Heart left ventricle (tissue), 16 donors: Measurements from ENCODE around the gene SLC2A14. TPM values are rescaled to one million over a fixed set of nuclear protein-coding genes. Genes with fewer than 3 reads are reported as not detected.
A peak's percentile ranks its signal among the peaks of the same experiment; 100 is the strongest.
"Not testable (repeated sequence)": the region's sequence is repeated elsewhere in the genome, so short reads cannot be mapped to it uniquely, and the experiment has no call there.

ENCODE experiments used
- ATAC-seq, 4 donors: fragments of 200-7000 bp; cut with Tn5 transposase; one replicate each; pipeline ENCODE4 v1.9.1; 2020 to 2022; ENCODE audit warnings: moderate library complexity in 4 of 4, mild to moderate bottlenecking in 3 of 4, moderate number of reproducible peaks in 1 of 4
- DNase-seq, 5 donors: peaks; one replicate each; pipeline ENCODE4 v3.0.0-alpha.2; 2020
- H3K27ac ChIP-seq, 12 donors: fragments of 200-600 bp; sonication (generic) in 4 of 12; one replicate each; pipeline versions ENCODE4 v1.5.0 to v1.8.0; 2016 to 2022; ENCODE audit warnings: mild to moderate bottlenecking in 2 of 12
- H3K27me3 ChIP-seq, 9 donors: fragments of 200-600 bp; sonication (generic) in 2 of 9; one replicate each; pipeline versions ENCODE4 v1.5.1 to v1.8.0; 2016 to 2022; ENCODE audit warnings: mild to moderate bottlenecking in 3 of 9
- H3K36me3 ChIP-seq, 9 donors: fragments of 200-600 bp; sonication (generic) in 2 of 9; one replicate each; pipeline versions ENCODE4 v1.5.0 to v1.8.0; 2018 to 2022; ENCODE audit warnings: mild to moderate bottlenecking in 2 of 9
- H3K4me1 ChIP-seq, 12 donors: fragments of 200-600 bp; sonication (generic) in 4 of 12; one replicate each; pipeline versions ENCODE4 v1.5.0 to v1.8.0; 2016 to 2022; ENCODE audit warnings: mild to moderate bottlenecking in 3 of 12
- H3K4me3 ChIP-seq, 12 donors: fragments of 200-600 bp; sonication (generic) in 4 of 12; one replicate each; pipeline versions ENCODE4 v1.5.0 to v1.8.0; 2017 to 2022; ENCODE audit warnings: mild to moderate bottlenecking in 9 of 12, moderate library complexity in 4 of 12
- H3K9me3 ChIP-seq, 12 donors: fragments of 200-600 bp; sonication (generic) in 4 of 12; one replicate each; pipeline versions ENCODE4 v1.5.0 to v1.8.0; 2016 to 2022; ENCODE audit warnings: mild to moderate bottlenecking in 1 of 12
- CTCF ChIP-seq, 12 donors: fragments of 200-600 bp; sonication (generic) in 4 of 12; IDR thresholded peaks; one replicate each; pipeline versions ENCODE4 v1.5.0 to v1.8.0; 2018 to 2022; ENCODE audit warnings: antibody characterized with exemption in 12 of 12, mild to moderate bottlenecking in 5 of 12
- POLR2A ChIP-seq, 2 donors: fragments of 450-650 bp; IDR thresholded peaks; one replicate each; pipeline ENCODE4 v1.6.1; 2017; ENCODE audit warnings: antibody characterized with exemption in 2 of 2, mild to moderate bottlenecking in 2 of 2, moderate library complexity in 2 of 2
- WGBS, 4 donors: extraction: QIAGEN DNeasy Blood & Tissue Kit in 2 of 4; methylation state at CpG; one replicate each; pipeline versions ENCODE4 v1.1.5 to v1.1.7; 2013 to 2018; 5-methylcytosine and 5-hydroxymethylcytosine counted together
- intact Hi-C, 10 donors: fragments of 100-400 bp; cut with DNase I; formaldehyde crosslinking; loops; one replicate each; pipeline versions ENCODE4 v1.11.1 to v1.14.2; 2022
- polyA plus RNA-seq, 2 donors: library from polyadenylated mRNA; stranded (reverse); fragments of 200-250 nt; gene quantifications; one replicate each; pipeline ENCODE4 v1.2.3, GENCODE V29; 2013
- total RNA-seq, 9 donors: library from RNA; depleted of rRNA in 2 of 9; stranded (reverse); fragments of >200 nt in 2 of 9; fragmentation: NEBNext Ultra II Directional in 3 of 9; extraction: Animal tissue kit (Norgen Biotek cat#: 25700) in 3 of 9; gene quantifications; one replicate each; pipeline versions ENCODE4 v1.1.0 to v1.2.4, GENCODE V29; 2016 to 2023
- donor health status: ischemic (EF 13 %, LVEDD 7.1; RV severe dilation, severe dysfunction).
- donor health status: healthy with polysubstance abuse.
- donor health status: DM: no; HTN: yes; CAD: no.
- donor health status: DM: no; HTN: no; CAD: no.
- donor health status: ischemic (EF 25% LVEDD 6.9; RV normal size, moderate dysfunction).
- donor health status: ischemic (EF 25% LVEDD 5.7; RV mildly dilated, moderate dysfunction).
- donor health status: healthy.
- donor health status: DM: yes; HTN: yes; CAD: no.
- donor health status: ischemic (EF 35%, LVEDD 5.7; RV mildly dilated, moderate dysfunction).
- donor health status: nonischemic (EF 11% LVEDD 7.7; RV severe dilation, severe dysfunction).
- donor health status: DM: yes; HTN: yes; CAD: no.
- donor health status: PGD.
- donor health status: ischemic (EF 29% LVEDD 5.4; RV normal size, mild dysfunction).
- donor health status: nonischemic (EF 23%, LVEDD 6.1; RV moderate dilation, normal function).

SLC2A14 gene
- total and polyA plus RNA-seq, 11 donors, result 0.35 to 1.0 (median 0.56) TPM; not detected in 8

DNA sequence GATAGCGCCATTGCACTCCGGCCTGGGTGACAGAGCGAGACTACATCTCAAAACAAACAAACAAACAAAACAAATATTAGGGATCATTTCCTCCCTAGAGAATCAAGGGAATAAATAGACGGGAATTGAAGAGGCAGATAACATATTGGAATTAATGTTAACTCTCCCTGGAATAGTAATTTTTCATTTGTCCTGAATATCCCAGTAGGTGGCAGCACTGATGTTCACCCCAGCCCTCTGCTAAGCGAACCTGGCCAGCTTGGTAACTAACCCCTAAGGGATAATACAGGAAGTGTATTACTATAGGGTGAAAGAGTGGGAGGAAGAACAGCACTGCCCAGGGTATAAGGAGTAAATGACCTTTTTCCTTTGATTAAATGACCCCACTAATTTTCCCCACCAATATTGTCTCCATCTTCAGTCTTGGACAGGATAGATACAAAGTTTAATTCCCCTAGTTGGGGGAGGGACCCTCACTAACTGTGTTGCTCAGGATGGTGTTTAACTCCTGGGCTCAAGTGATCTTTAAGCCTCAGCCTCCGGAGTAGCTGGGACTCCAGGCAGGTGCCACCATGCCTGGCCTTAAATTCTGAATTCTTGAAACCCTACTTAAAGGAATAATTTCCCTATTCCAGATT lies 40.5 kb downstream of the SLC2A14 start:
- Histone ChIP-seq H3K4me3 (no peak overlapping the region), H3K27me3 (no peaks in the 10 kb centered on the region), H3K4me1 (no peaks in the 10 kb centered on the region), H3K27ac (no peak overlapping the region), H3K9me3 (no peaks in the 10 kb centered on the region), H3K36me3 (no peaks in the 10 kb centered on the region)
- ATAC-seq (peak in 3 of 4 donors; percentile 38 to 59 (median 53)), DNase-seq (peak in 1 of 5 donors; percentile 35)
- TF ChIP-seq CTCF (IDR thresholded peaks at IDR 0.05), result peak in 10 of 12 donors; percentile 8 to 50 (median 32)
- TF ChIP-seq POLR2A (IDR thresholded peaks at IDR 0.05), result no peak
- WGBS, 4 donors, result 54 to 59% (median 57%) methylated on average over 6 of the region's 6 CpGs
- intact Hi-C loops, result no loop called here

DNA sequence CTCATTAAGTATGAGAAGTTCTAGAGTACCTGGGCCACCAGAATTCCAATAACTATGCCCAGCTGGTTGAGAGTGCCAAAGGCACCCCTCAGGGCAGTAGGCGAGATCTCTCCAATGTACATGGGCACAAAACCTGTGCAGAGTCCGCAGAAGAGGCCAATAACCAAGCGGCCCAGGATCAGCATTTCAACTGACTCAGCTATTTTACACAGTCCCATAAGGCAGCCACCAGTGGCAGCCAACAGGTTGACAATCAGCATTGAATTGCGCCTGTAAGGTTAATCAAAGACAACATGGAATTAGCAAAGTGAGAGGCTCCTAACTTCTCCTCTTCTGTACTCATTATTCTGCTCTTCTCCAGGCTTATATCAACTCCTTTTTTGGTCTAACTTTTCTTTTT lies 43.0 kb downstream of the SLC2A14 start:
- H3K27me3 ChIP-seq, H3K36me3 ChIP-seq, H3K4me3 ChIP-seq, DNase-seq, H3K27ac ChIP-seq, H3K9me3 ChIP-seq, ATAC-seq, intact Hi-C loops, H3K4me1 ChIP-seq: not testable (repeated sequence)
- 92 to 97% (median 94%) methylated on average over 4 of the region's 4 CpGs for WGBS, 4 donors

DNA sequence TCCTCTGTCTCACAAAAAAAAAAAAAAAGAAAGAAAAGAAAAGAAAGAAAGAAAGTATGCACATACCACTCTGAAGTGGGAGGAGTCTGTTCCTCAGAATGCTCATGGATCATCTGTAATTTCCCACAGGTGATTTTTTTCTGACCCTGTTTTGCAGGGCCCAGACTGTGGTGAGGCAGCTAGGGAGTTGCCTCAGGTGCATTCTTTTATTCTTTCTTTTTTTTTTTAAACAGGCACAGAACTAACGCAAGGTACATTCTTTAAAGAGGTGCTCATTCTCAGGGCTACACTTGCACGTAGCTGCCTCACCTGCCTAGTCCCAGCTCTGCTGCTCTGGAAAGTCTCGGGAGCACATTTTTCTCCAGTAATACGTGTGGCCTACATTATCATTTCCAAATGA lies 47.0 kb downstream of the SLC2A14 start:
- 50 to 59% (median 57%) methylated on average over 4 of the region's 4 CpGs for WGBS, 4 donors
- H3K36me3 ChIP-seq, DNase-seq, H3K9me3 ChIP-seq, intact Hi-C loops, H3K4me1 ChIP-seq, H3K4me3 ChIP-seq, H3K27me3 ChIP-seq, H3K27ac ChIP-seq, ATAC-seq: not testable (repeated sequence)

DNA sequence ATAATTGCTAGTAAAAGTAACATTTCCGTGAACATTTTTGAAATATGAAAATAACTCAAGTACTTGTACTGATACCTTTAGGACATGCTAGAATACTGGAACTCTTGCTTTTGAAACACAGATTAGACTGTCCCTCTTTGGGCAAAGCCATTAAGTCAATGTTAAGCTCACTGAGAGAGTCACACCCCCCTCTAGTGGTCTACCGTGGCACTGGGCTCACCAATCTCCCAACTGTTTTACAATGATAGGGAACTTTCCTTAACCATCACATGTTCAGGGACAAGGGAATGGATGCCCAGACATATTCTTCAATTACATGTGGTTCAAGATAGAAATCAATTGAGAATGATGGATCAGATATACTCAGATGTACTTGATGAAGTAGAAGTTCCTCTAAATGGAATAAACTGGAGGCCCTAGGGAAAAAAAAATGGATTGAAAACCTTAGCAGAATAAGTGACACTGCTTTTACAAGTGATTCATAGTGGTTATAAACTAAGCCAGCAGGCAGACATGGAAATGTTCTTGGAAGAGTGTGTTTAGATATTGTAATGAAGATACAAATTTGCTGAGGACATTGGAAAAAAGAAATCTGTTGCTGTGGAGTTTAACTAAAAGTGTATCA lies 65.7 kb downstream of the SLC2A14 start:
- Histone ChIP-seq H3K27me3 (peaks cover 0 to 4% (median 0%) of the 10 kb centered on the region in 9 donors), H3K36me3 (no peaks in the 10 kb centered on the region), H3K4me1 (no peaks in the 10 kb centered on the region), H3K27ac (no peak overlapping the region), H3K9me3 (no peaks in the 10 kb centered on the region), H3K4me3 (no peak overlapping the region)
- TF ChIP-seq POLR2A (IDR thresholded peaks at IDR 0.05) (no peak), CTCF (IDR thresholded peaks at IDR 0.05) (peak; percentile 72 to 91 (median 86))
- peak in 3 of 4 donors; percentile 67 to 77 (median 71) for ATAC-seq
- intact Hi-C loops, result loop anchor here in 9 of 10 donors (1.0 to 10.0 kb wide), 4 partner anchors 130 to 132 kb away; no protein-coding TSS in a partner anchor
- 4 to 7% (median 6%) methylated on average over 2 of the region's 2 CpGs for WGBS, 4 donors
- peak; percentile 32 to 70 (median 45) for DNase-seq

DNA sequence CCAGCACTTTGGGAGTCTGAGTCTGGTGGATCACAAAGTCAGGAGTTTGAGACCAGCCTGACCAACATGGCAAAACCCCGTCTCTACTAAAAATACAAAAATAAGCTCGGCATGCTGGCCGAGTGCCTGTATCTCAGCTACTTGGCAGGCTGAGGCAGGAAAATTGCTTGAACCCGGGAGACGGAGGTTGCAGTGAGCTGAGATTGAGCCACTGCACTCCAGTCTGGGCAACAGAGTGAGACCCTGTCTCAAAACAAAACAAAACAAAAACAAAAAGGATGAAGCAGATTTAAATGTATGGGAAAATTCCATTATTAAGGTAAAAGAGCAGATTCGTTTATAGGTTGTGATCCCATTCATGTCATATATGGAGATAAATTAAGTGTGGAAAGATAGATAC lies 66.4 kb downstream of the SLC2A14 start:
- H3K27ac ChIP-seq, H3K27me3 ChIP-seq, H3K9me3 ChIP-seq, H3K36me3 ChIP-seq, H3K4me3 ChIP-seq, ATAC-seq, H3K4me1 ChIP-seq, DNase-seq: not testable (repeated sequence)
- WGBS, 4 donors, result 50 to 56% (median 53%) methylated on average over 6 of the region's 6 CpGs
- intact Hi-C loops, result loop anchor here in 9 of 10 donors (1.0 to 10.0 kb wide), 4 partner anchors 129 to 132 kb away; no protein-coding TSS in a partner anchor
